GM19455 (cell line): ENCODE data around the gene SLC45A1.

ENCODE experiments used
- ATAC-seq: cut with Tn5 transposase; IDR thresholded peaks from one replicate; pipeline ENCODE4 v1.9.1; 2021; ENCODE audit not compliant: unreplicated experiment

The SLC45A1 gene

GRCh38 chr1:8311068-8311718 lies 6.7 kb upstream of the SLC45A1 start:
- ATAC-seq, result no peak

GRCh38 chr1:8312235-8313218 lies 5.4 kb upstream of the SLC45A1 start:
- ATAC-seq, result no peak

DNA sequence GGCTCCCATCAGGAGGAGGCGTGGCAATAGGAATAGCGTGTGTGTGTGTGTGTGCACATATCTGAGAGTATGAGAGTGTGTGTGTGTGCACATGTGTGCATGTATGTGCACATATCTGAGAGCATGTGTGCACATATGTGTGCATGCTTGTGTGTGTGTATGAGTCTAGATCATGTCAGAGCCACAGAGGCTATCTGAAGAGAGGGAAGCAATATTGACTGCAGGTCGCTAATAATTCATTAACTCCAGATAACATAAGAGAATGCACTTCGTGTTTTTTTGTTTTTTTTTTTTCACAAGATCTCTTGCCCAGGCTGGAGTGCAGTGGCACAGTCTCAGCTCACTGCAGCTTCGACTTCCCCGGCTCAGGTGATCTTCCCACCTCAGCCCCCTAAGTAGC lies 4.7 kb upstream of the SLC45A1 start:
- ATAC-seq, result no peak

- ATAC-seq, result no peak
Observed at GRCh38 chr1:8314346-8315280, 3.3 kb upstream of the SLC45A1 start.

GRCh38 chr1:8315573-8316475 lies 2.1 kb upstream of the SLC45A1 start:
- ATAC-seq, result no peak

DNA sequence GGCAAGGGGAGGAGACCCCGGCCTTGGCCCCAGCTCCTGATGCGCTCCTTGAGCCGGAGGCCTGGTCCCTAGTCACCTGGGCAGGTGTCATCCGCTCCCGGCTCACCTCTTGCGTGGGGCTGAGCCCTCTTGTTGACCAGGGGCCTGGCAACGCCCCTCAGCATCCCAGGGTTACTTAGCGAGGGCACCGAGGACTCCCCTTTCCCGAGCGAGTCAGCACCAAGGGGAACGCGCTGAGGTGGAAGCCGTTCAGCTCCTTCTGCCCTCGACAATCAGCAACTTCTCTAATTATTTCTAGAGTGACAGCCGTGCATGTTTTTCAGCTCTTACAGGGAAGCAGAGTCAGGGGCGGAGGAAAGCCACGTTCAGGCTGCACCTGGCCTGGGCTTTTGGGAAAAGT lies 522 bp downstream of the SLC45A1 start:
- no peak for ATAC-seq

- ATAC-seq, result no peak
Observed at GRCh38 chr1:8321612-8322011, 3.7 kb downstream of the SLC45A1 start.

- ATAC-seq, result no peak
Observed at GRCh38 chr1:8323706-8324105, 5.8 kb downstream of the SLC45A1 start.

DNA sequence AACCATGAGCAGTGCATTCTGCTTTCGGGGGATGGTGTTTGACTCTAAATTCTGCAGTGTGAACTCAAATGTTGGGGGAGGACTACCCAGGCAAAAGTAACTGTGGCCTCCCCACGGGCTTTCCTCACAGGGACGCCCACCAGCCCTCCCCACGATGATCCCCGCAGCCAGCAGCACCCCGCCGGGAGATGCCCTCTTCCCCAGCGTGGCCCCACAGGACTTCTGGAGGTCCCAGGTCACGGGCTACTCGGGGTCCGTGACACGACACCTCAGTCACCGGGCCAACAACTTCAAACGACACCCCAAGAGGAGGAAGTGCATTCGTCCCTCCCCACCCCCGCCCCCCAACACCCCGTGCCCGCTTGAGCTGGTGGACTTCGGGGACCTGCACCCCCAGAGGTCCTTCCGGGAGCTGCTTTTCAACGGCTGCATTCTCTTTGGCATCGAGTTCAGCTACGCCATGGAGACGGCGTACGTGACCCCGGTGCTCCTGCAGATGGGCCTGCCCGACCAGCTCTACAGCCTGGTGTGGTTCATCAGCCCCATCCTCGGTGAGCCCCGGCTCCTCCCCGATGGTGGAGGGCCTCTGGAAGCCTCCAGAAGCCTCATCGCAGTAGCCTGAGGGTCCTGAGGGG lies 6.4 kb downstream of the SLC45A1 start:
- ATAC-seq, result no peak

DNA sequence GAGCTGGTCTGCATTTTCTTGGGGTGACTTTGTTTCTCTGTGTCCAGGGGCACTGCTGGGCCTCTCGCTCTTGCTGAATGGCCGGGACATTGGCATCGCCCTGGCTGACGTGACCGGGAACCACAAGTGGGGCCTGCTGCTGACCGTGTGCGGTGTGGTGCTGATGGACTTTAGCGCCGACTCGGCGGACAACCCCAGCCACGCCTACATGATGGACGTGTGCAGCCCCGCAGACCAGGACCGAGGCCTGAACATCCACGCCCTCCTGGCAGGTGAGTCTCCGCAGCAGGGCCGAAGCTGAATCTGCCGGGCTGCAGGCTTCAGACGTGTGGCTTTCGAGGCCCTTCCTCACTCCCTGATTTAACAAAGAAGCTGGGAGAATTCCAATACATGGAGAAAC lies 7.9 kb downstream of the SLC45A1 start:
- ATAC-seq, result no peak

- ATAC-seq, result no peak
Observed at GRCh38 chr1:8326265-8326664, 8.4 kb downstream of the SLC45A1 start.

- ATAC-seq, result no peak
Observed at GRCh38 chr1:8328271-8328670, 10.4 kb downstream of the SLC45A1 start.

DNA sequence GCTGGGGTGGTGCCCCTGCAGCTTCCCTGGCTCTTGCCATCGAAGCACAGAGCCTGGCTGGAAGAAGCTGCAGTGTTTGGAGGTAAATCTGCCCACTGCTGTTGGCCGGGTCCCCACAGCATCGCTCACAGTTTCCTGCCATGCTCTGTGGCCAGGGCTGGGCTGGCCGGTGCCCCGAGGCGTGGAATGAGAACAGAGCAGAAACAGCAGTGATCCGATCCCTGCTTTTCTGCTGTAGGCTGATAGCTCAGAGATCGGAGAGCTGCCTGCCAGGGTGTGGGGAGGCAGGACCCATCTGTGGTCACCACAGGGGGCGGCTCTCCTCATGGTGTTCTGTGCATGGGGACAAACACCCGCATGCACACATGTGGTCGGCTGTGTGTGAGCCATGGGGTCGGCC lies 11.5 kb downstream of the SLC45A1 start:
- ATAC-seq, result no peak

- ATAC-seq, result no peak
Observed at GRCh38 chr1:8329858-8330257, 11.9 kb downstream of the SLC45A1 start.

DNA sequence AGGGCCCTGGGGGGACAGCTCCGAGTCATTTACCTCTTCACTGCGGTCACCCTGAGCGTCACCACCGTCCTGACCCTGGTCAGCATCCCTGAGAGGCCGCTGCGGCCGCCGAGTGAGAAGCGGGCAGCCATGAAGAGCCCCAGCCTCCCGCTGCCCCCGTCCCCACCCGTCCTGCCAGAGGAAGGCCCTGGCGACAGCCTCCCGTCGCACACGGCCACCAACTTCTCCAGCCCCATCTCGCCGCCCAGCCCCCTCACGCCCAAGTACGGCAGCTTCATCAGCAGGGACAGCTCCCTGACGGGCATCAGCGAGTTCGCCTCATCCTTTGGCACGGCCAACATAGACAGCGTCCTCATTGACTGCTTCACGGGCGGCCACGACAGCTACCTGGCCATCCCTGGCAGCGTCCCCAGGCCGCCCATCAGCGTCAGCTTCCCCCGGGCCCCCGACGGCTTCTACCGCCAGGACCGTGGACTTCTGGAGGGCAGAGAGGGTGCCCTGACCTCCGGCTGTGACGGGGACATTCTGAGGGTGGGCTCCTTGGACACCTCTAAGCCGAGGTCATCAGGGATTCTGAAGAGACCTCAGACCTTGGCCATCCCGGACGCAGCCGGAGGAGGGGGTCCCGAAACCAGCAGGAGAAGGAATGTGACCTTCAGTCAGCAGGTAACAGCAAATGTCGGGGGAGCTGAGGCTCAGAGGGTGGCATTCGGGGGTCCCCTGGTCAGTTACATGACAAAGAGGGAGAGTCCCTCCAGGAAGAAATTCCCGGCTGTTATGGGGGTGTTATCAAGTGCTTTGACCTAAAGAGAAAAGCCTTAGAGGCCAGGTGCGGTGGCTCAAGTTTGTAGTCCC lies 12.6 kb downstream of the SLC45A1 start:
- ATAC-seq, result no peak

GRCh38 chr1:8332806-8333205 lies 14.9 kb downstream of the SLC45A1 start:
- ATAC-seq, result no peak

- ATAC-seq, result no peak
Observed at GRCh38 chr1:8333246-8333987, 15.5 kb downstream of the SLC45A1 start.
